ENCODE data around the gene PNPLA5. TPM values are rescaled to one million over a fixed set of nuclear protein-coding genes. Genes with fewer than 3 reads are reported as not detected.

Gene PNPLA5
- total RNA-seq, 3 donors from 2014 or later (not counting 1 experiment from before 2014, with no cell fraction given): not detected

DNA sequence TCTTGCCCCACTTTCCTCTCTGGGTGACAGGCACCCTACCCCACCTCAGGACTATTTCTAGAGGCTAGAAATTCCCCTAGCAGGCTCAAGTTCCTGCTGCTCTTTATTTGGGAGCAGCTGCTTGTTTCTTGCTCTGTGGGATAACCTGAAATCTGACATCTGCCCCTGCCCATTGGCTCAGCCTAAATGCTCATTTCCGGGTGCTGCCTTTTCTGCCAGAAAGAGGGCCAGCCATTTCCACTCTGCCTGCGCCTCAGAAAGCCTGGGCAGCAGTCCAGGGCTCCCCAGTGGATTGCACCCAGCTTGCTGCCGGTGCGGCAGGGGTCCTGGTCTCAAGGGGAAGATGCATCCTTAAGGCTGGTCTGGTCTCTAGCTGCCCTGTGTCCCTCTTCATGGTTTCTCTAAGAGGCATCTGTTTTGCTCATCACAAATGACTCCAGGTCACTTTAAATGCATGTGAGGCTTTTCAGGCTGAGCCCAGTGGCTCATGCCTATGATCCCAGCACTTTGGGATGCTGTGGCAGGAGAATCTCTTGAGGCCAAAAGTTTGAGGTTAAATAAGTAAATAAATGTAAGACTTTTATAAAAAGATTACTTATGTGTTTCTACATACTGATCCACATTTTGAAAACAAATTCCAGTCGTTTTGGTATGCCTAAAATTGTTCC lies 10.3 kb upstream of the PNPLA5 start:
- TF ChIP-seq CTCF (IDR thresholded peaks at IDR 0.05): no peak
- WGBS (ENCODE audit: insufficient coverage): 69% methylated on average over 5 of the region's 5 CpGs
- Mint-ChIP-seq H3K9me3 (no peaks in the 10 kb centered on the region), H3K27ac (no peak overlapping the region), H3K4me3 (no peak overlapping the region), H3K36me3 (no peaks in the 10 kb centered on the region), H3K4me1 (peaks cover 0 to 5% of the 10 kb centered on the region in 2 donors), H3K27me3 (ENCODE audit: low read depth in 2 of 2) (peaks cover 0 to 10% of the 10 kb centered on the region in 2 donors)
- no peak for DNase-seq
- H3K4me1 ChIP-seq (ENCODE audit: control insufficient read depth, insufficient read depth, low read length): no peaks in the 10 kb centered on the region
- no peak overlapping the region for H3K4me3 ChIP-seq (ENCODE audit: low read length)
- ATAC-seq: no peak
- no peaks in the 10 kb centered on the region for H3K9me3 ChIP-seq (ENCODE audit: control insufficient read depth, insufficient read depth, low read length)
- intact Hi-C loops (cut with micrococcal nuclease): no loop called here
- H3K27me3 ChIP-seq (ENCODE audit: control insufficient read depth, insufficient read depth, low read length): no peaks in the 10 kb centered on the region
- H3K27ac ChIP-seq (ENCODE audit: low read length): no peak overlapping the region
- H3K36me3 ChIP-seq (ENCODE audit: control insufficient read depth, insufficient read depth, low read length): no peaks in the 10 kb centered on the region

GRCh38 chr22:43900206-43900605 lies 8.4 kb upstream of the PNPLA5 start:
- DNase-seq (no peak), ATAC-seq (no peak)
- H3K4me1 Mint-ChIP-seq: peaks cover 0 to 5% of the 10 kb centered on the region in 2 donors
- no peaks in the 10 kb centered on the region for H3K27me3 ChIP-seq (ENCODE audit: control insufficient read depth, insufficient read depth, low read length)
- no peaks in the 10 kb centered on the region for H3K36me3 ChIP-seq (ENCODE audit: control insufficient read depth, insufficient read depth, low read length)
- H3K27me3 Mint-ChIP-seq (ENCODE audit: low read depth in 2 of 2): peaks cover 0 to 13% of the 10 kb centered on the region in 2 donors
- H3K9me3 ChIP-seq (ENCODE audit: control insufficient read depth, insufficient read depth, low read length): no peaks in the 10 kb centered on the region
- TF ChIP-seq CTCF (IDR thresholded peaks at IDR 0.05): no peak
- no peak overlapping the region for H3K27ac Mint-ChIP-seq
- H3K36me3 Mint-ChIP-seq: no peaks in the 10 kb centered on the region
- no peaks in the 10 kb centered on the region for H3K9me3 Mint-ChIP-seq
- WGBS (ENCODE audit: insufficient coverage): 68% methylated on average over 7 of the region's 7 CpGs
- no peak overlapping the region for H3K4me3 ChIP-seq (ENCODE audit: low read length)
- no peak overlapping the region for H3K4me3 Mint-ChIP-seq
- H3K4me1 ChIP-seq (ENCODE audit: control insufficient read depth, insufficient read depth, low read length): no peaks in the 10 kb centered on the region
- H3K27ac ChIP-seq (ENCODE audit: low read length): no peak overlapping the region
- intact Hi-C loops (cut with micrococcal nuclease): no loop called here

GRCh38 chr22:43897751-43898261 lies 6.0 kb upstream of the PNPLA5 start:
- H3K27ac ChIP-seq (ENCODE audit: low read length): no peak overlapping the region
- TF ChIP-seq CTCF (IDR thresholded peaks at IDR 0.05): no peak
- H3K4me3 ChIP-seq (ENCODE audit: low read length): no peak overlapping the region
- H3K9me3 Mint-ChIP-seq: no peaks in the 10 kb centered on the region
- no peak overlapping the region for H3K27ac Mint-ChIP-seq
- 71% methylated on average over 12 of the region's 12 CpGs for WGBS (ENCODE audit: insufficient coverage)
- H3K4me3 Mint-ChIP-seq: no peak overlapping the region
- H3K27me3 Mint-ChIP-seq (ENCODE audit: low read depth in 2 of 2): peaks cover 8 to 14% of the 10 kb centered on the region in 2 donors
- DNase-seq (no peak), ATAC-seq (no peak)
- H3K9me3 ChIP-seq (ENCODE audit: control insufficient read depth, insufficient read depth, low read length): no peaks in the 10 kb centered on the region
- intact Hi-C loops (cut with micrococcal nuclease): no loop called here
- no peaks in the 10 kb centered on the region for H3K36me3 ChIP-seq (ENCODE audit: control insufficient read depth, insufficient read depth, low read length)
- no peaks in the 10 kb centered on the region for H3K4me1 Mint-ChIP-seq
- H3K27me3 ChIP-seq (ENCODE audit: control insufficient read depth, insufficient read depth, low read length): no peaks in the 10 kb centered on the region
- no peaks in the 10 kb centered on the region for H3K36me3 Mint-ChIP-seq
- H3K4me1 ChIP-seq (ENCODE audit: control insufficient read depth, insufficient read depth, low read length): no peaks in the 10 kb centered on the region
